Activated B cell treated with CpG ODN at 0.5 μM for 24 hours (primary cell): ENCODE results near the gene GAPDH. TPM values are rescaled to one million over a fixed set of nuclear protein-coding genes. Genes with fewer than 3 reads are reported as not detected.
A peak's percentile ranks its signal among the peaks of the same experiment; 100 is the strongest.

Source experiments
- ATAC-seq: fragments of 200-7000 bp; cut with Tn5 transposase; one replicate; pipeline ENCODE4 v1.10.0; 2021; ENCODE audit warnings: low read depth, mild to moderate bottlenecking, moderate library complexity
- CTCF ChIA-PET: fragments of 350-600 bp; sonication (Branson Sonifier 250); formaldehyde crosslinking; loops from one replicate; lab custom pipeline; 2021; ENCODE audit warnings: antibody characterized with exemption; lab: Charles Lee
- POLR2A ChIA-PET: fragments of 350-600 bp; sonication (Branson Sonifier 250); formaldehyde crosslinking; loops from one replicate; lab custom pipeline; 2021; ENCODE audit warnings: antibody characterized with exemption; lab: Charles Lee
- DNase-seq: peaks from one replicate; pipeline ENCODE4 v3.0.0; 2022
- H3K27ac Mint-ChIP-seq: one replicate; pipeline ENCODE4 v1.8.0; 2020; ENCODE audit warnings: mixed read lengths
- H3K27me3 Mint-ChIP-seq: one replicate; pipeline ENCODE4 v1.8.0; 2021; ENCODE audit warnings: mixed read lengths
- H3K36me3 Mint-ChIP-seq: one replicate; pipeline ENCODE4 v1.8.0; 2021; ENCODE audit warnings: low read depth, mixed read lengths
- H3K4me1 Mint-ChIP-seq: one replicate; pipeline ENCODE4 v1.8.0; 2021; ENCODE audit warnings: mixed read lengths
- H3K4me3 Mint-ChIP-seq: one replicate; pipeline ENCODE4 v1.8.0; 2020; ENCODE audit warnings: mild to moderate bottlenecking, mixed read lengths
- H3K9me3 Mint-ChIP-seq: one replicate; pipeline ENCODE4 v1.8.0; 2020; ENCODE audit warnings: mixed read lengths
- CTCF ChIP-seq: fragments of 200-600 bp; IDR thresholded peaks from one replicate; pipeline ENCODE4 v1.8.0; 2022; ENCODE audit warnings: antibody characterized with exemption, mild to moderate bottlenecking
- intact Hi-C: fragments of 100-400 bp; cut with micrococcal nuclease; formaldehyde crosslinking; loops from one replicate; pipeline ENCODE4 v1.15.1; 2024
- total RNA-seq: library from RNA; stranded (reverse); gene quantifications from 2 replicates; pipeline ENCODE4 v1.2.3, GENCODE V29; 2022

The GAPDH gene
- total RNA-seq, 1 donor from 2014 or later: 1,003 TPM

GRCh38 chr12:6529291-6529737, 5.0 kb upstream of the GAPDH start:
- ATAC-seq (no peak), DNase-seq (no peak)
- ChIA-PET POLR2A (interaction anchor here (0.5 kb wide), 1 partner anchor 176 kb away, joined by 4 read pairs; no protein-coding TSS in a partner anchor), CTCF (interaction anchor here (1.6 kb wide), 1 partner anchor 9 kb away, joined by 4 read pairs; no protein-coding TSS in a partner anchor)
- intact Hi-C loops: no loop called here
- no peak overlapping the region for H3K27ac Mint-ChIP-seq
- no peak overlapping the region for H3K4me3 Mint-ChIP-seq
- peaks cover 22% of the 10 kb centered on the region for H3K4me1 Mint-ChIP-seq
- H3K36me3 Mint-ChIP-seq: peaks cover 65% of the 10 kb centered on the region
- H3K27me3 Mint-ChIP-seq: no peaks in the 10 kb centered on the region
- no peaks in the 10 kb centered on the region for H3K9me3 Mint-ChIP-seq
- TF ChIP-seq CTCF: no peak

GRCh38 chr12:6530576-6531260, 3.6 kb upstream of the GAPDH start:
- H3K27ac Mint-ChIP-seq: no peak overlapping the region
- H3K27me3 Mint-ChIP-seq: no peaks in the 10 kb centered on the region
- DNase-seq: no peak
- H3K36me3 Mint-ChIP-seq: peaks cover 61% of the 10 kb centered on the region
- H3K4me3 Mint-ChIP-seq: no peak overlapping the region
- H3K9me3 Mint-ChIP-seq: no peaks in the 10 kb centered on the region
- no peak for ATAC-seq
- no peak for TF ChIP-seq CTCF
- ChIA-PET CTCF (no interaction called here), POLR2A (interaction anchor here (1.5 kb wide), 1 partner anchor 9 kb away, joined by 5 read pairs; no protein-coding TSS in a partner anchor)
- peaks cover 28% of the 10 kb centered on the region for H3K4me1 Mint-ChIP-seq
- intact Hi-C loops: no loop called here

GRCh38 chr12:6532051-6532926, 2.0 kb upstream of the GAPDH start:
- Mint-ChIP-seq H3K27me3 (no peaks in the 10 kb centered on the region), H3K4me3 (peak overlapping the region; percentile 94), H3K9me3 (no peaks in the 10 kb centered on the region), H3K27ac (peak overlapping the region; percentile 83), H3K36me3 (peaks cover 55% of the 10 kb centered on the region), H3K4me1 (peaks cover 41% of the 10 kb centered on the region)
- intact Hi-C loops: no loop called here
- ATAC-seq (peak; percentile 28), DNase-seq (peak; percentile 40)
- TF ChIP-seq CTCF: no peak
- ChIA-PET POLR2A (interaction anchor here (0.6 to 1.8 kb wide), 12 partner anchors 8 to 413 kb away, joined by 3 to 11 read pairs (median 4); partner anchors contain the start of genes CD27, COPS7A, MRPL51 and VAMP1), CTCF (interaction anchor here (0.6 to 1.0 kb wide), 4 partner anchors 17 to 544 kb away, joined by 3 to 4 read pairs (median 3); no protein-coding TSS in a partner anchor)

- Mint-ChIP-seq H3K4me3 (peak overlapping the region; percentile 94), H3K27me3 (no peaks in the 10 kb centered on the region), H3K36me3 (peaks cover 56% of the 10 kb centered on the region), H3K9me3 (no peaks in the 10 kb centered on the region), H3K4me1 (peaks cover 47% of the 10 kb centered on the region), H3K27ac (peak overlapping the region; percentile 83)
- DNase-seq (no peak), ATAC-seq (no peak)
- ChIA-PET POLR2A (interaction anchor here (0.8 to 1.8 kb wide), 9 partner anchors 40 to 191 kb away, joined by 3 to 11 read pairs (median 3); partner anchors contain the start of genes CD27, COPS7A, MRPL51 and VAMP1), CTCF (interaction anchor here (0.6 to 1.0 kb wide), 3 partner anchors 18 to 109 kb away, joined by 3 to 4 read pairs (median 3); no protein-coding TSS in a partner anchor)
- no peak for TF ChIP-seq CTCF
- intact Hi-C loops: no loop called here
Measured at GRCh38 chr12:6532927-6533652, 1.2 kb upstream of the GAPDH start.
